IPS-18c (cell line): Measurements from ENCODE around the gene ANKRD63.
A peak's percentile ranks its signal among the peaks of the same experiment; 100 is the strongest.

Experiments
- H3K4me3 ChIP-seq: 2 replicates; pipeline ENCODE4 v1.7.0; 2013; ENCODE audit warnings: low read depth, mild to moderate bottlenecking, low read length, moderate library complexity; ENCODE audit not compliant: insufficient read depth
- H3K9me3 ChIP-seq: one replicate; pipeline ENCODE4 v1.6.1; 2013; ENCODE audit warnings: mild to moderate bottlenecking, low read length, moderate library complexity; ENCODE audit not compliant: control insufficient read depth, insufficient read depth

ANKRD63 gene

DNA sequence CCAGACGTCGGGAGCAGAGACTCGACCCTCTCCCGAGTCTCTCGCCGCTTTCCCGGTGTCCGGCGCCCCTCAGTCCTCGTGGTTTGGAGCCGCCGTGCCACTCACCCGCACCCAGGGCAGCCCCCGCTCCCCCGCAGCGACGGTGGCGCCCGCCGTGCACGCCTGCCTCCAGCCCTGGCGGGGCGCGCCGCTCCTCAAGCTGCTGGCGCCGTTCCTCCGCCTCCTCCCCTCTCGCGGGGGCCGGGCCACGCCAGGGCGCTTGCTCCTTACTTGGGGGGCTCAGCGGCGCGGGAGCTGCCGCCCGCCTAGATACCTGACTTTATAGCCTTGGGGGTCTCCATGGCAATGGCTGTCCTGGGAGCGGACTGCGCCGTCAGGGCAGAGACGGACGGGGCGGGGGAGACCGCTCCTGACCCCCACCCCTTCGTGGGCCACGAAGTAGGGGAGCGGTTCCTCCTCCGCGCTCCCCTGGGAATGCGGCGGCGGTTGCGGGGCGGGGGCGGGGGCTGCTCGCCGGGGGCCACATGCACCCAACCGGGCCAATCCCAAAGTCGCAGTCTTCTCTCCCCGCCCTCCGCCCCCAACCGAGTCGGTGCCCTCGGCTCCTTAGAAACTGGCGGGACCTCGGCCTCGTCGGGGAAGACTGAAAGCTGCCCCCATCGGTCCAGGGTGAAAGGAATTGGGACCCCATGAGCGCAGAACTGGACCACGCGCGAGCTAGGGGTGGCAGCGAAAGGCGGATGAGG is at the start of gene ANKRD63:
TSS of gene ANKRD63 (minus strand) at position 196 of the 746 bp plus-strand sequence. CDS start 478 bp downstream, outside the sequence.
- H3K4me3 ChIP-seq: peak within 1 kb of the TSS; percentile 57

GRCh38 chr15:40332113-40332781 is 49.4 kb upstream of the ANKRD63 start:
- Histone ChIP-seq H3K4me3 (no peak overlapping the region), H3K9me3 (no peaks in the 10 kb centered on the region)

More for the DNA sequence above, at the start of gene ANKRD63:
- no peaks in the 10 kb centered on the region for H3K9me3 ChIP-seq

DNA sequence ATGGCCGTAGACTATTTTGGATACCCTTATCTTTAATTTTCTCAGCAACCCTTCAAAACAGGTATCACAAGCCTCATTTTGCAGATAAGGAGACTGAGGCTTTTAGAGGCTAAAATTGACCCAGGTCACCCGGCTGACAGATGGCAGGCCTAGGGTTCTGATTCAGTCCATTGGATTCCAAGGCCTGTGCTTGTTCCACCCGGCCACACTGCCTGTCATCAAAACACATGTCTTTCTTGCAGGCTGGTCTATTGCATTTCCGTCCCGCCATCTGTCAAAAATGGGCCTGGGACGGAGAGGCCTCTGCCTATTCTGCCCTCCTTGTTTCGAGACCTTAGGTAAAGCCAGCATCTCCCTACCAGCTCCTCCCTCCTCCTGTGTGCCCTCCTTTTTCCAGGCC is 48.8 kb upstream of the ANKRD63 start:
- H3K9me3 ChIP-seq: no peaks in the 10 kb centered on the region
- no peak overlapping the region for H3K4me3 ChIP-seq

DNA sequence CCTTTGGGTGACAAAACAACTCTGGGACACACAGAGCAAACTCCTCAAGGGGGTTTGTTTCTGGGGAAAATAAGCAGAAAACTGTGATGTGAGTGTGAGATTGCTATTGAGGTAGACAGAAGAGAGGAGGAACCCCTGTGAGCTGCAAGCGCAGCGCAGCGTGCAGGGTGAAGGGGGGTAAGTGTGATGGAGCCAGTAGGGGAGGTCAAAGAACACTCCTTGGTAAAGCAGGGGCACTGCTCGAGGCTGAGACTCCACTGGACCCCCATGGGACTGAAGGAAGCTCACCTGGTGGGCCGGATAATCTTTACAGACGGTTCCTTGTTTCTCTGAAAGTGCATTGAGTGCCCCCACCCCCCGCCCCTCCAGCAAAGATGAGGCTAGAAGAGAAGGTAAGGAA is 48.2 kb upstream of the ANKRD63 start:
- H3K4me3 ChIP-seq: no peak overlapping the region
- H3K9me3 ChIP-seq: no peaks in the 10 kb centered on the region

DNA sequence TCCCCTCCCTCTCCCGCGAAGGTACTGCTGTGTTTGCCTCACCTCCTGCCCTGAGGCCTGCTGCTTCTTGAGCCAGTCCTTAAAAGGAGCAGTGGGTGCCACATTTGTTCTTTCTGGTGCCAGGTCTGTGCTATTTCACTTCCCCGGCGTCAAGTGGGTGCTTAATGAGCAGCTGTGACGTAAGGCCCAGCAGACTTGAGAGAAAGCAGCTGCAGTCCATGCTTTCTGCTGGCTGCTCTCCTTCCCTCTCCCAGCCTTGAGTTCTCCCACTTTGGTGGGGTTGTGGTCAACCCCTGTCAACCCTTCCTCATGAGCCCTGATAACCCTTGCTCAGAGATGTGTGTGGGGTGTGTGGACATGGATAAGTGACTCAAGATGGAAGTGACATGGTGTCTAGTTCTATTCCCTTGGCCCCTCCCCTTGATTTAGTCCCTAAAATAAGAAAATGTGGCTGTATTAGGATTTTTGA is 47.5 kb upstream of the ANKRD63 start:
- H3K9me3 ChIP-seq: no peaks in the 10 kb centered on the region

GRCh38 chr15:40329804-40330203 is 46.9 kb upstream of the ANKRD63 start:
- H3K9me3 ChIP-seq: no peaks in the 10 kb centered on the region
- no peak overlapping the region for H3K4me3 ChIP-seq

More for the DNA sequence above, 47.5 kb upstream of the ANKRD63 start:
- H3K4me3 ChIP-seq: no peak overlapping the region

- Histone ChIP-seq H3K4me3 (no peak overlapping the region), H3K9me3 (no peaks in the 10 kb centered on the region)
Measured at GRCh38 chr15:40328751-40329150, 45.9 kb upstream of the ANKRD63 start.

GRCh38 chr15:40328176-40328575 is 45.3 kb upstream of the ANKRD63 start:
- Histone ChIP-seq H3K4me3 (no peak overlapping the region), H3K9me3 (no peaks in the 10 kb centered on the region)

- no peaks in the 10 kb centered on the region for H3K9me3 ChIP-seq
- no peak overlapping the region for H3K4me3 ChIP-seq
Measured at GRCh38 chr15:40327457-40327856, 44.6 kb upstream of the ANKRD63 start.

GRCh38 chr15:40325700-40326099 is 42.8 kb upstream of the ANKRD63 start:
- Histone ChIP-seq H3K9me3 (no peaks in the 10 kb centered on the region), H3K4me3 (no peak overlapping the region; the same call in 1 of the 2 replicates)

DNA sequence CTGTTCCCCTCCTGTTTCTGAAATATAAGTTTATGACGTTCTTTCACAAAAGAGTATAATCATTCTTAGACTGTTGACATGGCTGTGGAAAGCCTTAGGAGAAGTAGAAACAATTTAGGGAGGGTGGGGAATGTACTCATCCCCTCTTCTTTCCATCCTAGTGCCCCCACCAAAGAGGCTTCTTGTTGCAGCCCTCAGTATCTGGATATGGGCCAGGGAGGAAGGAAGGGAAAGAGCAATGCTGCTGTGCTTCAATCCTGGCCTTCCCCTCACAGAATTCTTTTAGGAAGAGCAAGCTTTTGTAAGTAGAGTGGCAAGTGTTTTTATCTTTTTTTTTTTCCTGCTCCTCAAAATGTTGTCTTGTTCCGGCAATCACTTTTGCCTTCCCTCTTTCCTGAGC is 42.3 kb upstream of the ANKRD63 start:
- Histone ChIP-seq H3K9me3 (no peaks in the 10 kb centered on the region), H3K4me3 (no peak overlapping the region)

DNA sequence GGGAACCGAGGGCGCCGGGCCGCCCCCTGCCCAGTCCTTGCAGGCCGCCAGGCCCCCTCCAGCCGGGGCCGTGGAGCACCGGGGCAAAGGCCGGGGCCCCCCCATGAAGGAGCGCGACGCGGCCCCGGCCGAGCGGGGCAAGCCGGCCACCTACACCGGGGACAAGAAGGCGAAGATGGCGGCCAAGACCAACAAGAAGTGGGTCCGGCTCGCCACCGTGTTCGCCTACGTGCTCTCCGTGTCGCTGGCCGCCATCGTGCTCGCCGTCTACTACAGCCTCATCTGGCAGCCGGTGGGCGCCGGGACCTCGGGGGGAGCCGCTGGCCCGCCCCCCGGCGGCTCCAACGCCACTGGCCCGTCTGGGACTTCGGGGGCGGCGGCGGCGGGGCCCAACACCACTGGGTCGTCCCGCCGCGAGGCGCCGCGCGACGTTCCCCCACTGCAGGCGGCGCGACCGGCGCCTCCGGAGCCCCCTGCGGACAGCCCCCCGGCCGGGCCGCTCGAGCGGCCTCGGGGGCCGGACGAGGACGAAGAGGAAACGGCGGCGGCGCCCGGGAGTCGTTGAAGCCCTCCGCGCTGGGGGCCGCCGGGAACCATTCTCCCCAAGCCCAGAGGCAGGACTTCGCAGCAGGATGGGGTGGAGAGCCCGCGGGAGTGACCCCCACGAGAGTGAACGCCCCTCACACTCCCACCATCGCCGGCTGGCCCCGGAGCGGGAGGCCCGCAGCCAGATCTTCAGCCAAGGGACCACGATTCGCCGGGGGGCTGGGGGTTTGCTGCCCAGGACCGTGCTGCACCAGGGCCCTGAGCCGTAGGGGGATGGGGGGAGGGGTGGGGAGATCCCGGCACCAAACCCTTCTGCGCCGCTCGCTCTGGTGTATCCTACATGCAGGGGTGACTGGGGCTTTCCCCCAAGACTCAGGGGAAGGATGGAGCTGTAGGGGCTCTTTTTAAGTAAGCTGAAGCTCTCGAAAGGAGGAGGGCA is 41.4 kb upstream of the ANKRD63 start:
- peak overlapping the region; percentile 75 for H3K4me3 ChIP-seq
- no peaks in the 10 kb centered on the region for H3K9me3 ChIP-seq

DNA sequence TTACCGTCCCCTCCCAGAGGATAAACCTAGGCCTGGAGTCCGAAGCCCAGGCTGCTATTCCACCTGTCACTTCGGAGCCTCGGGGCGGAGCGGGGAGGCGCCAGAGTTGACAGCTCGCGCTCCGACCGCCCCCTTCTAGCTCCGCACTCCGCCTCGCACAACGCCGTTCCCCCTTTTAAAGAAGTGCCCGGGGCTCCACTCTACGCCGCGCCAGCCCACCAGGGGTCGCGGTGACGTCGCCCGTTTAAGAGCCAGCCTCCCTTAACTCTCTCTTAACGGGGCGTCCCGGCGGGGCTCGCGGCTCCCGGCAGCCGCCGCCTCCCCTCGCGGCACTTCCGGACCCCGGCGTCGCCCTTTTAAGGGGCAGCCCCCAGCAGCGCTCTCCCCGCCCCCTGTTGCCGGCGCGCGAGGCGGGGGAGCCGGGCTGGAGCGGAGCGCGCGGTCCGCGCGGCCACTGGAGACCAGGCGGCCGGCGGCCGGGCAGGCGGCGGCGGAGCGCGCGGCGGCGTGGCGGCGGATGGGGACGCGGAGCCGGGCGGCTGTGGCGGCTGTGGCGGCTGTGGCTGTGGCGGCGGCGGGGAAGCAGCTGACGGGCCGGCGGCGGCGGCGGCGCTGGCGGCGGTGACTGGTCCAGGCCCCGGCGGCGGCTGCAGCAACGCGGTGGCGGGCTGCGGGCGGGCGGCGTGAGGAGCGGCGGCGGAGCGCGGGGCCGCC is 40.5 kb upstream of the ANKRD63 start, which contains the start of gene INAFM2:
TSS of gene INAFM2 (plus strand) at position 454 of the 714 bp plus-strand sequence. CDS start 364 bp downstream, outside the sequence.
- peak within 1 kb of the TSS; percentile 75 for H3K4me3 ChIP-seq
- H3K9me3 ChIP-seq: no peaks in the 10 kb centered on the region

DNA sequence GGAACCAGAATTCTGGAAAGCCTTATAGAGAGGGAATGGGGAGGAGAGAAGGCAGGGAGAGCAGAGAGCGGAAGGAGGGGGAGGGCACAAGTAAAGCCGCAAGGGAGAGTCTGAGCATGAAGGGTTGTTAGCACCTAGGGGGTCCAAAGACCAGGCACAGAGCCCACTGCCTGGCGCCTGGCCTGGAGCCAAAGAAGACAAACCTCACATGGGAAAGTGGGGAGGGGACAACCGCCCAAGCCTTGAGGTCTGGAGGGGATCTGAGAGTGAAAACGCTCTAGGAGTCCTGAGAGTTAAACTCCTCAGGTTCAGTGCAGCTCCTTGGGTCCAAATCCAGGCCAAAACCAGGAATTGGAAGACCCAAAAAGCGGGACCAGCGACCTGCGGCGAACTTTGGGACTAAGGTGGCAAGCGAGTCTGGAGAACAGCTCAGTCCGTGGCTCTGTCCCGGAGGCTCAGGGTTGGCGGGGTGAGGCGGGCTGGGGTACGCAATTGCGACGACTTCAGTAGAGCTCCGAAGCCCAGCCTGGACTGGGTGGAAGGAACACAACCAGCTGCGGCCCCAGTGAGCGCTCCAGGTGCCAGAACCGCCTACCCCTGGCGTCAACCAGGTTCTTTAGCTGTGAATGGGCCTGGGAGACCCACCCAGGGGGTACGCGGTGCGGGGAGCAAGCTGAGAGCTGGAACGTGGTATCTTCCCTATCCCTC is 39.8 kb upstream of the ANKRD63 start:
- no peaks in the 10 kb centered on the region for H3K9me3 ChIP-seq
- H3K4me3 ChIP-seq: peak overlapping the region; percentile 26

GRCh38 chr15:40320931-40321371 is 38.1 kb upstream of the ANKRD63 start:
- Histone ChIP-seq H3K9me3 (no peaks in the 10 kb centered on the region), H3K4me3 (no peak overlapping the region)

GRCh38 chr15:40320409-40320808 is 37.5 kb upstream of the ANKRD63 start:
- Histone ChIP-seq H3K9me3 (no peaks in the 10 kb centered on the region), H3K4me3 (no peak overlapping the region)
